HepG2 (cell line): Measurements from ENCODE around the gene HOXA9. TPM values are rescaled to one million over a fixed set of nuclear protein-coding genes. Genes with fewer than 3 reads are reported as not detected.

ENCODE experiments used
- ARID2 ChIP-seq: sonication (generic); formaldehyde crosslinking; IDR thresholded peaks from 2 replicates; pipeline ENCODE4 v1.8.1; 2022; ENCODE audit warnings: mild to moderate bottlenecking, missing genetic modification reagents, borderline replicate concordance
- LRRFIP1 ChIP-seq: sonication (generic); formaldehyde crosslinking; conservative IDR thresholded peaks from 2 replicates; pipeline ENCODE4 v1.4.0; 2020; ENCODE audit warnings: missing genetic modification reagents
- MBD4 ChIP-seq: IDR thresholded peaks from 2 replicates; pipeline ENCODE4 v1.6.1; 2012; ENCODE audit warnings: low read length, inconsistent platforms, borderline replicate concordance
- MIER3 ChIP-seq: IDR thresholded peaks from 2 replicates; pipeline ENCODE4 v1.6.1; 2016; ENCODE audit warnings: missing compliant biosample characterization, borderline replicate concordance
- MXD3 ChIP-seq: IDR thresholded peaks from 2 replicates; pipeline ENCODE4 v1.6.1; 2016; ENCODE audit warnings: mild to moderate bottlenecking, missing biosample characterization, missing genetic modification reagents
- NFE2L1 ChIP-seq: sonication (generic); formaldehyde crosslinking; IDR thresholded peaks from 2 replicates; pipeline ENCODE4 v1.4.0; 2020; ENCODE audit warnings: missing genetic modification reagents, mild to moderate bottlenecking, borderline replicate concordance
- SYNCRIP ChIP-seq: fragments of 200-400 bp; formaldehyde crosslinking; IDR thresholded peaks from 2 replicates; pipeline ENCODE4 v1.6.1; 2018; ENCODE audit warnings: mild to moderate bottlenecking, low read depth, low read length; ENCODE audit not compliant: insufficient read depth
- TBP ChIP-seq: sonication (generic); formaldehyde crosslinking; IDR thresholded peaks from 2 replicates; pipeline ENCODE4 v1.5.0; 2020; ENCODE audit warnings: missing genetic modification reagents
- TFDP2 ChIP-seq: sonication (generic); formaldehyde crosslinking; IDR thresholded peaks from 2 replicates; pipeline ENCODE4 v1.4.0; 2020; ENCODE audit warnings: missing genetic modification reagents
- TOPORS ChIP-seq: sonication (generic); formaldehyde crosslinking; IDR thresholded peaks from 2 replicates; pipeline ENCODE4 v1.8.0; 2023; ENCODE audit warnings: mild to moderate bottlenecking, missing genetic modification reagents
- ZNF264 ChIP-seq: sonication (generic); formaldehyde crosslinking; IDR thresholded peaks from 2 replicates; pipeline ENCODE4 v1.4.0; 2020; ENCODE audit warnings: missing genetic modification reagents
- ZNF543 ChIP-seq: sonication (generic); formaldehyde crosslinking; IDR thresholded peaks from 2 replicates; pipeline ENCODE4 v1.4.0; 2020; ENCODE audit warnings: mild to moderate bottlenecking, missing genetic modification reagents
- ZNF800 ChIP-seq: sonication (generic); formaldehyde crosslinking; IDR thresholded peaks from 2 replicates; pipeline ENCODE4 v1.4.0; 2020; ENCODE audit warnings: missing genetic modification reagents
- ZNF878 ChIP-seq: sonication (generic); formaldehyde crosslinking; IDR thresholded peaks from 2 replicates; pipeline ENCODE4 v1.8.1; 2023; ENCODE audit warnings: mild to moderate bottlenecking, missing genetic modification reagents, moderate library complexity
- polyA plus RNA-seq, 8 experiments: library from polyadenylated mRNA; depleted of rRNA in 3 of 8; stranded (reverse) in 7 of 8; unstranded in 1 of 8; fragments of >200 nt; fragmentation: Illumina TruSeq in 4 of 8; extraction: Trizol in 4 of 8; gene quantifications; 2 replicates each; pipeline versions ENCODE4 v1.2.1 to v1.2.3, GENCODE V29; 2011 to 2016; ENCODE audit warnings: low read depth in 4 of 8, missing spikeins in 1 of 8, mixed read lengths in 1 of 8; ENCODE audit not compliant: insufficient read depth in 1 of 8
- total RNA-seq, 5 experiments: library from RNA; depleted of rRNA; stranded (reverse); fragments of >200 nt; fragmentation: Illumina TruSeq; extraction: Trizol; gene quantifications; 2 replicates each; pipeline ENCODE4 v1.2.3, GENCODE V29; 2016; ENCODE audit warnings: low read depth in 1 of 5
- TF ChIP-seq, protein P1 (sequence below), 2 experiments: sonication (generic) in 1 of 2; formaldehyde crosslinking in 1 of 2; IDR thresholded peaks; 2 replicates each; pipeline versions ENCODE4 v1.6.1 to v1.9.0; 2014 to 2022; ENCODE audit warnings: antibody characterized with exemption in 1 of 2, borderline replicate concordance in 1 of 2, inconsistent platforms in 1 of 2, low read depth in 1 of 2, missing genetic modification reagents in 1 of 2

Gene HOXA9
- total and polyA plus RNA-seq, 2 of the 13 experiments (the other 11 are each of a cell fraction or from before 2014, with no cell fraction given): not detected

- TF ChIP-seq TFDP2 (CRISPR knock-in tag): peak; percentile 91
- TF ChIP-seq MBD4: no peak
- no peak for TF ChIP-seq TBP (CRISPR knock-in tag)
- TF ChIP-seq LRRFIP1 (CRISPR knock-in tag): no peak
- no peak for TF ChIP-seq ZNF264
- TF ChIP-seq SYNCRIP: no peak
- no peak for TF ChIP-seq ZNF878 (CRISPR knock-in tag)
- TF ChIP-seq NFE2L1 (CRISPR knock-in tag): no peak
- no peak for TF ChIP-seq ZNF543 (CRISPR knock-in tag)
- peak; percentile 16; the same call in 1 of the 2 replicates for TF ChIP-seq TOPORS
- TF ChIP-seq, protein P1, sequence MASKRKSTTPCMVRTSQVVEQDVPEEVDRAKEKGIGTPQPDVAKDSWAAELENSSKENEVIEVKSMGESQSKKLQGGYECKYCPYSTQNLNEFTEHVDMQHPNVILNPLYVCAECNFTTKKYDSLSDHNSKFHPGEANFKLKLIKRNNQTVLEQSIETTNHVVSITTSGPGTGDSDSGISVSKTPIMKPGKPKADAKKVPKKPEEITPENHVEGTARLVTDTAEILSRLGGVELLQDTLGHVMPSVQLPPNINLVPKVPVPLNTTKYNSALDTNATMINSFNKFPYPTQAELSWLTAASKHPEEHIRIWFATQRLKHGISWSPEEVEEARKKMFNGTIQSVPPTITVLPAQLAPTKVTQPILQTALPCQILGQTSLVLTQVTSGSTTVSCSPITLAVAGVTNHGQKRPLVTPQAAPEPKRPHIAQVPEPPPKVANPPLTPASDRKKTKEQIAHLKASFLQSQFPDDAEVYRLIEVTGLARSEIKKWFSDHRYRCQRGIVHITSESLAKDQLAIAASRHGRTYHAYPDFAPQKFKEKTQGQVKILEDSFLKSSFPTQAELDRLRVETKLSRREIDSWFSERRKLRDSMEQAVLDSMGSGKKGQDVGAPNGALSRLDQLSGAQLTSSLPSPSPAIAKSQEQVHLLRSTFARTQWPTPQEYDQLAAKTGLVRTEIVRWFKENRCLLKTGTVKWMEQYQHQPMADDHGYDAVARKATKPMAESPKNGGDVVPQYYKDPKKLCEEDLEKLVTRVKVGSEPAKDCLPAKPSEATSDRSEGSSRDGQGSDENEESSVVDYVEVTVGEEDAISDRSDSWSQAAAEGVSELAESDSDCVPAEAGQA (IDR thresholded peaks at IDR 0.05; ENCODE audit: low read depth): peak; percentile 13; the same call in 1 of the 2 replicates
- TF ChIP-seq, protein P1 (CRISPR knock-in tag; IDR thresholded peaks at IDR 0.05; ENCODE audit: borderline replicate concordance): no peak
- TF ChIP-seq ZNF800 (CRISPR knock-in tag): no peak
- peak; percentile 73 for TF ChIP-seq MXD3 (CRISPR knock-in tag)
- TF ChIP-seq ARID2 (CRISPR knock-in tag): peak; percentile 52; the same call in 1 of the 2 replicates
- no peak for TF ChIP-seq MIER3 (CRISPR knock-in tag)
Measured at GRCh38 chr7:27130540-27131389, 34.6 kb downstream of the HOXA9 start, which contains the start of gene HOXA4 (continued).
